DLD1 (cell line): ENCODE results near the gene ADAMTS4.

ENCODE experiments used
- in situ Hi-C: cut with HindIII; loops from 2 replicates; pipeline ENCODE4 v1.10.0; 2017; ENCODE audit warnings: low sequenced_read_pairs

ADAMTS4 gene

DNA sequence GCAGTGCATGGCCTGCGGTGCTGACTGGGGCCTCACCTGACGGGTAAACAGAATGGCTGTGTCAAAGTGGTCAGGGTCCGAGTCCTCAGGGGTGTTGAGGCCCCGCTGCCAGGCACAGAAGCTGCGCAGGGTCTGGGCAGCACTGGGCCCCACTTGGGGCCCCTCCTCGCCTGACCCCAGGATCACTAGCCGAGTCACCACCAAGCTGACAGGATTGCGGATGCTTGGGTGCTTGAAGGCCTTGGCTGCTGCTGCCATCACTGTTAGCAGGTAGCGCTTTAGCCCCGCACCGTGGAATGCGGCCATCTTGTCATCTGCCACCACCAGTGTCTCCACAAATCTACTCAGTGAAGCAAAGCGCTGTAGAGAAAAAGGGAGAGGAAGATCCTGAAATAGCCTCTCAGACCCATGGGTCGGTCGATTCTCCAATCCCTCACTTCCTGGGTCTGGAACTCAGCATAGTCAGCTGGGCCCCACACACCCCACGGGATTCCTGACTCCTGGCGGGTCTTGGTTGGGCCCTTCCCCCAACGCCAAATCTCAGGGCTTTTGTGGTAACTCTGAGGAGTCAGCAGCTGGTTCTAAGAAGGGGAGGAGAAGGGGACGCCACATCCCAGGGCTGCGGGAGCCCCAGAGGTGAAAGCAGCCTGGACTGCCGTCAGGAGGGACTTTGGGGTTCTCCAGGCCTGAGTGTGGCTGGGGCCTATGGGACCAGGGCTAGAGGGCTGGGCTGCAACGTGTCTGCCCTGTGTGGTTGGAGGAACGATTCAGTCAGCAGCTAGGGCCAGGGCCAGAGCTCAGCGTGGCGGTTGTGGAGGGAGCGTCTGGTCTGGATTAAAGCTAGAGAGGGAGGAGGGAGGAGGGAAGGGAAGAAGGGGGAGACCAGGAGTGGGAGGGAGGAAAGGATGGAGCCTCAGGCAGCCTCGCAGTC lies 2.1 kb downstream of the ADAMTS4 start:
- in situ Hi-C loops = no loop called here

DNA sequence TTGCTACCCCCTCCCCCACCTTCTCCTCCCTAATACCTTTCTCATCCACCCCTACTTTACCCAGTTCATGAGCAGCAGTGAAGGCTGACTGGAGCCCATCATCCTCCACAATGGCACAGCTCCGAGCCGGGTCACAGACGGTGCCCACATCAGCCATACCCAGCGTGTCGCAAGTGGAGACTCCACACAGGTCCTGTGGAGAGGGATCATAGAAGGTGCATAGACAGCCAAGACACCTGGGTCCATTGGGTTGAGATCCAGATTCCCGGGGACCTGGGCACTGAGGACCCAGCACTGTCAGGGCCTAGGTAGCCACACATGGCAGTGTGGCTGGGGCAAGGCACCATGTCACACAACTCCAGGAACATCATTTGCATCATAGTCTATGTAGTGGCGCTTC lies 2.7 kb downstream of the ADAMTS4 start:
- in situ Hi-C loops = no loop called here

DNA sequence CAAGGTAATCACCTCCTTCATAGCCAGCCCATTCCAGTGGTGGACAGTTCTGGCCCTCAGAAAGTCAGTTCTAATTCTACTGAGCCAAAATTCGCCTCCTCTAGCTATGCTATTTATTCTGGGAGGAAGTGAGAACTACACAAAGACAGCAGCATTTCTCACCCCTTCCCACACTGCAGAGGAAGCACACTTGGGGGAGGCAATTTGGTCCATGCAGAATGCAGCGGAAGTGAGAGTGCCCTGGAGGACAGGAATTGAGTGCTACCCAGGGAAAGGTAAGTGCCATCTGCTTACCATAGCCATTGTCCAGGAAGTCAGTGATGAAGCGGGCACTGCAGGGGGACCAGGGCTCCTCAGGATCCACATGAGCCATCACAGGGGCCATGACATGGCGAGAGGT lies 3.7 kb downstream of the ADAMTS4 start:
- in situ Hi-C loops = no loop called here

DNA sequence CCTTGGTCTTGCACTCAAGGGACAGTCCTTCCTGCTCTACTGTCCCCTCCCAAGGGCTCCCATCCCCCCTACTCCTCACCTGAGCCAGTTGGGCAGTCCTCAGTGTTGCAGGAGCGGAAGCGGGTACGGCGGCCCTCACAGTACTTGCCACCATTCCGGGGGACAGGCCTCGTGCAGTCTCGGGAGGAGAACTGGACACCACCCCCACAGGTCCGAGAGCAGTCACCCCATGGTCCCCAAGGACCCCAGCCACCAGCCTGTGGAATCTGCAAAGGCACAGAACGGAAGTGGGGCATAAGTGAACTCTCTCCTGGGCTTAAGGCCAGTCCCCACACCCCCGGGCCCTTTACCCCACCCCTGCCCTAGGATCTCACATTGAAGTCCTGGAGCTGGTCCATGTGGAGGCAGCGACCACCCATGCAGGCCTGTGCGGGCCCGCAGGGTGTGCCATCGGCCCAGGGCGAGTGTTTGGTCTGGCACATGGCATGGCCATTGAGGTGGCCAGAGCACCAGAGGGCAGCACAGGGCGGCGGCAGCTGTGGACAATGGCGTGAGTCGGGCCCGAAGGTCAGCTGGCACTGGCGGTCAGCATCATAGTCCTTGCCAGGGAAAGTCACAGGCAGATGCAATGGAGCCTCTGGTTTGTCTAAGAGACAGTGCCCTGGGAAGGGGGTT lies 5.2 kb downstream of the ADAMTS4 start:
- in situ Hi-C loops = no loop called here

DNA sequence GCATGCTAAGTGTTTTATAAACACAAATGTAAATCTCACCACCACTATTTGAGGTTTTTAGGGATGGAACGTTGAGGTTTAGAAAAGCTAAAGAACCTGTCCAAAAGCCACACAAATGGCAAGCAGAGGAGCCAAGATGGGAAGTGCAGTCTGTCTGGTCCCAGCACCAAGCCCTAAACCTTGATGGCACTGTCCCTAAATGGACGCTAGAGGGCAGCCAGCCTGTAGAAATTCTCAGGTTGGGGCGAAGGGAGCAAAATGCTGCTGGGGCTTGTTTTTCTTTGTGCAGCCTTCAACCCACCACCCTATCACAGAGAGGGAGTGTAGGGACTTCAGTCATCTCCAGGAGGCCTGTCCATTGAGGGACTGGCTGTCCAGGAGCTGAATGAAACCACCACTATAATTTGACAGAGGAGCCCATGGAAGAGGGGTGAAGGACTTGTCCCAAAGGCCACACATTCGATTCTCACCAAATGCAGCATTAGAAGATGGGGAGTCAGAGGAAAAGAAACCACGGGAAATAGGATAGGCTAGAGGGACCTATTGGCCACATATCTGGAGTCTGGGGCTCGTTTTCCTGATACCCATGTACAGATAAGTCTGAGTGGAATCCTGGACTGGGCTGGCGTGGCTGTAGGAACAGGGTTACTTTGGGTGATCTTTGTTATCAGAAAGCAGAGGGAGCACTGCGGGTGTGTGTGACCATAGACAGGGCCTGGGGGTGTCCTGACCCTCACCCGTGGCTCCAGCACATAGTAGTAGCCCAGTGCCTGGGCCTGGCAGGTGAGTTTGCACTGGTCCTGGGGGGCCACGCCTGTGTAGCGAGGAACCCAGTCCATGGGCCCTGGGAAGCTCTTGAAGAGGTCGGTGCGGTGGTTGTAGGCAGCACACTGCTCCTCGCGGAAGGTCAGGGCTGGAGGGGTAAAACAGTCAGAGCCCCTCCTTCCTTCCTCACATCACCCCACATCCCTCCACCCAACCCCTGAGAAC lies 6.1 kb downstream of the ADAMTS4 start:
- in situ Hi-C loops = no loop called here

DNA sequence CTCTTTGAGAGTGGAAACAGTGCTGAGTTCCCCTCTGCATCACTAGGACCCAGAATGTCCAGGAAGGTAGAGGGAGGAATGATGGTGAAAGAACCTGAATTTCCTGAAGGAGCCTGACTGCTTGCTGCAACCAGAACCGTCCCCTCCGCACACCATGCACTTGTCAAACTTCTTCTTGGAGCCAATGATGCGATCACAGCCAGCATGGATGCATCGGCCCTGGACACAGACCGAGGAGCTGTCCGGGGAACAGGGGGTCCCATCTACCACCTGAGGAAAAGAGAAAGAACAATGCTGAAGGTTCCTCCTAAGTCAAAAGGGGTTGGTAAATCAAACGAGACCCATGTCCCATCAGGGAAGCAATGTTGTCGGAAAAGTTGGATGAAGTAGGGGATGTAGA lies 6.9 kb downstream of the ADAMTS4 start:
- in situ Hi-C loops = no loop called here

DNA sequence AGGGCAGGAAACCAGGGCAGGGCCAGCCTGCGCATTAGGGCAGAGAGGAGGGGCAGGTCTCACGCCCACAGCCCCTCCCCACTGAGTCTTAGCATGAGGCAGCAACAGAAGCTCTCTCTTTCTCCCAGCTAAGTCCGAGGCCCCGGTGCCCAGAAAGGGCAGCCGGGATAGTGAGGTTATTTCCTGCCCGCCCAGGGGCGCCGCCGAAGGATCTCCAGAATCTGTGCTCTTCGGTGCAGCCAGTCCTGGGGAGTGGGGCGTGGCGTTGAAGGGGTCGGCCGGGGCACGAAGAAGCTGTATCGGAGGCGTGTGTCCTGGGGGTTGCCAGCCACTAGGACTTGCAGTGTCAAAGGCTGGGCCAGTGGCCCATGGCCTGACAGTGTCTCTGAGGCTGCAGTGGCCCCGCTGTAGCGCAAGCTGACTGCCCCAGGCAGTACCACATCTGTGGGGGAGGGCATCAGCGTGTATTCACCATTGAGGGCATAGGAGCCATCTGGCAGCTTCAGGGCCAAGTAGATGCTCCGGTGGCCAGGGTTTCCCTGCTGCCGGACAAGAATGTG lies 7.8 kb downstream of the ADAMTS4 start:
- in situ Hi-C loops = no loop called here

DNA sequence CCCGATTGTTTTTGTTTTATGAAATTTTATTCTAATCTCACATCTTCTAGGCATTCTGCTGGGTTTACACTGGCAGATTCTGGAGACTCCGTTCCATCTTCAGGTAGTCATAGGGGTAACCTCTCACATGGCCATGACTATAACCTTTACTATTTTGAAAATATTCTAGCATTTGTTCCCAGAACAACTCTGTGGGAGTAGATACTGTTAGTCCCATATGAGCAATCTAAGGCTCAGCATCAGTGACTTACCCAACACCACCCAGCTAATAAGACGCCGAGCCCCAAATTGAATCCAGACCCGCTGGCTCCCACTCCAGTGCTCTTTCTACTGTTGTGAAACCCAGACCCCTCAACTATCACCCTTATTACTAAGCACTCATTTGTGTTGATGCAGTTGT lies 9.8 kb downstream of the ADAMTS4 start:
- in situ Hi-C loops = no loop called here

DNA sequence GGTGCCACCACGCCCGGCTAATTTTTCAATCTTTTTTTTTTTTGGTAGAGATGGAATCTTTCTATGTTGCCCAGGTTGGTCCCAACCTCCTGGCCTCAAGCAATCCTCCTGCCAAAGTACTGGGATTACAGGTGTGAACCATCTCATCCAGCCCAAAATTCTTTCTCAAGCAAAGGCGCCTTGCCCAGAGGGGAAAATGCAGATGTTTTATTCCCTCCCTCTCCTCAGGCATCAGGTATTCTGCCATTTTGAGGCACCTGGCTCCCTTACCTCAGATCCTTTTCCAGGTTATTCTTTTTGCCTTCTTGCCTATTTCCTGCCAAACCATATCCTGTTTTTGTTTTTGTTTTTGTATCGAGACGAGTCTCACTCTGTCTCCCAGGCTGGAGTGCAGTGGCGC lies 10.5 kb downstream of the ADAMTS4 start:
- in situ Hi-C loops = no loop called here

DNA sequence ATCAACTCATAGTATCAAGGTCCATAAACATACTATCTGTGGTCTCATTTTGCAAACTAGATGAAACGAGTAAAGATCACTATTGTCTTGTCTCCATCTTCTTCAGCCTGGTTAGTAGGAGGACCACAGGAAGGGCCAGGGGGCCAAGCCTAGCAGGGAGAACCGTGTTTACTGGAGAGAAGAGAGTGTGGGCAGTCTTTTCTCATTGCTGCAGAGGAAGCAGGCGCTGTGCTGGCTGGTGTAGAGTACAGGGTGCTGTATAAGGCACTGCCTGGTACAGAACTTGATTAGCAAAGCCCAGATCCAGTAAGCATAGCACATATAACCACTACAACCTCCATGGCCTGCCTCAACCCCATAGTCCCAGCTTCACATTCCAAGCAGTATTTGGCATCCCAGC lies 11.5 kb downstream of the ADAMTS4 start:
- in situ Hi-C loops = no loop called here

DNA sequence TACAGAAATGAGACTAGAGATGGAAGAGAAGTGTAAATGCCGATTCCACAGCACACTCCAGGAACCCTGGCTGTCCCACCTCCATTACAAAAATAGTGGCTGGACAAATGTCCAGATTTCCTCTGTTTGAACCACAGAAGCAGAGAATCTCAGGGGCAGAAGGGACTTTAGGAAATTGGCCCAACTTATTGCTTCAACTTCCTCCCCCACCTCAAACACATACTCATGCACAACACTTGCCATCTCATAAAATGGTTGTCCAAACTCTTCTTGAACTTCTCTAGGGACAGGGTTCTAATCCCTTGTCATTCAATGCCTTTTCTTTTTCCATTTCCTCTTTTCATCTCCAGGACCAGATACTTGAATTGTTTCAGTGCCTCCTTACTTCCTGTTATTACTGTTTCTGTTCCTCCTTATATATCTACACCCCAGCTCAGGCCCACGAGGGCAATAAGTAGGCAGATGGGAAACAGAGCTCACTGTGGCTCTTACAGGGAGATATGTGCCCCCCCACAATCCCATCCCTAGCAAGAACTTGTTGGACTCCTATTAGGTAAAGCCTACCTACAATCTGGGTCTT lies 13.0 kb downstream of the ADAMTS4 start:
- in situ Hi-C loops = no loop called here

DNA sequence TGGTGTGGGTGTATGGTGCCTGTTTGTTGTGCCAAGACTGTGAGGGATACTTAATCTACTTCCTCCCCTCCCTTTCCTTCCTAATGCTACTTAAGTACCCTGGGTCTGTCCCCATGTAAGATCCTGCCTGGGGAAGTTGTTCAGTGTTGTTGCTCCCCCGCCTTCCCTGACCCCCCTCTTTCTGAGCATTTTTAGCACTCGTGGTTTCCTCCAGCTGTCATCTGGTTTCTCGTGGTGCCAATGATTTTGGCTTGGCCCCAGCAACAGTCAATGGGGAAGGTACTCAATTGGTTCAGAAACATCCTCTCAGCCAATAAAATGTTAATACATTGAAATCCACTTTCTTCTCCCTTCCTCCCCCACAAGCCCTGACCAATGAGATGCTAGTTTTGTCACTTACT lies 13.6 kb downstream of the ADAMTS4 start:
- in situ Hi-C loops = no loop called here

DNA sequence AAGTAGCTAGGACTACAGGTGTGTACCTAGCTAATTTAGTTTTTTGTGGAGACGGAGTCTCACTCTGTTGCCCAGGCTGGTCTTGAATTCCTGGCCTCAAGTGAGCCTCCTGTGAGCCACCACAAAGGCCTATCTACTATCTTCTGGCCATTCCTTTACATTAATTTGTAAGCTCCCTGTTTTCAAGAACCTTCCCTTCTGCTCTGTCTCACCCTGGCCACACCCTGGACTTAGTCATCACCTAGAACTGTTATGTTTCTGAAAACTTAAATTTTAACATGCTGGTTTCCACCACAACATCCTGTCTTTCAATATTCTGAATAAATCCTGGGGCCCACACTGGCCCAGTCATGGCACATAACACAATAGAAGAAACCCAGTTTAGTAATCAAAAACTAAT lies 16.6 kb downstream of the ADAMTS4 start:
- in situ Hi-C loops = no loop called here

DNA sequence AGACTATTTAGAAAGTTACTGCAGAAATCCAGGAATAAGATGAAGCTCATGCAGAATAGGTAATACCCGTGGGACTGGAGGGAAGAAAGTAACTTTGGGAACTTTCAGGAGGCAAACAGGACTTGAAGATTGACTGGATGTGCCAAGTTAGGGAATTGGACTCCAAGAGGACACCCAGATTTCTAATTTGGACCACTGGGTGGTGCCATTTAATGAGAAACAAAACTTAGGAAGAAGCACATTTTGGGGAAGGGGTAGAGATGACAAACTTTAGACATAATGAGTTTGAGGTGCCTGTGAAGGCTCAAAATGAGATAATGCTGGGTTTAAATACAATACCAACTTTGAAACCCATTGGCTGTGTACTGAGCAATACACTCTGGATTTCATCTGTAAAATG lies 18.2 kb downstream of the ADAMTS4 start:
- in situ Hi-C loops = no loop called here

DNA sequence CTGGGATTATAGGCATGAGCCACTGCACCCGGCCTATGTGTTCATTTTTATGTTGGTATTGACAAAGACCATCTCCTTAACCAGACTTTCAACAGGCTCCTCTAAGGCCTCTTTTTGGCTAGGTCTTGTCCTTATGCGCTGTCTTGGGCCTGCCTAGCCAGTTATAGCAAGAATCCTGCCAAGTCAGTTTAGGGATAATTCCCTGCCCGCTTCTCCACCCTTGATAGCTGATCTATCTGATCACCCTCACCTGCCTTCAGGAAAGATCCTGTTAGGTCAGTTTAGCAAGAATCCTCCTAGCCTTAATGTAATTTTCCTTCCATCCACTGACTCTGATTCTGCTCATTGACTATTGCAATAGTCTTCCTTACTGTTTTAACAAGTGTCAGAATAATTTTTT lies 19.2 kb downstream of the ADAMTS4 start:
- in situ Hi-C loops = no loop called here

DNA sequence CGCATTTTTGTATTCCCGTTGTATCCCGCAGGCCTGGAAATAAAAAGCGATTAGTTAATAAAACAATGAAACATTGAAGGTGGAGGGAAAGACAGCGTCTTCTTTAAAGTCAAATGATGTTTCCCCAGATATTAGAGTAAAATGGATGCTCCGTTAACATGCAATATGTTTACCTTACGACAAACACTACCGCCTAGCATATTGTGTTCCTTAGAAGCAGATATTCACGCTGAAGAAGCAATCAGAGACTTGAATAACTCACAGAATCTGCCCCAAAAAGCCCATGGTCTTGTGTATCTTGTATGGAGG lies 21.0 kb downstream of the ADAMTS4 start:
- in situ Hi-C loops = no loop called here

DNA sequence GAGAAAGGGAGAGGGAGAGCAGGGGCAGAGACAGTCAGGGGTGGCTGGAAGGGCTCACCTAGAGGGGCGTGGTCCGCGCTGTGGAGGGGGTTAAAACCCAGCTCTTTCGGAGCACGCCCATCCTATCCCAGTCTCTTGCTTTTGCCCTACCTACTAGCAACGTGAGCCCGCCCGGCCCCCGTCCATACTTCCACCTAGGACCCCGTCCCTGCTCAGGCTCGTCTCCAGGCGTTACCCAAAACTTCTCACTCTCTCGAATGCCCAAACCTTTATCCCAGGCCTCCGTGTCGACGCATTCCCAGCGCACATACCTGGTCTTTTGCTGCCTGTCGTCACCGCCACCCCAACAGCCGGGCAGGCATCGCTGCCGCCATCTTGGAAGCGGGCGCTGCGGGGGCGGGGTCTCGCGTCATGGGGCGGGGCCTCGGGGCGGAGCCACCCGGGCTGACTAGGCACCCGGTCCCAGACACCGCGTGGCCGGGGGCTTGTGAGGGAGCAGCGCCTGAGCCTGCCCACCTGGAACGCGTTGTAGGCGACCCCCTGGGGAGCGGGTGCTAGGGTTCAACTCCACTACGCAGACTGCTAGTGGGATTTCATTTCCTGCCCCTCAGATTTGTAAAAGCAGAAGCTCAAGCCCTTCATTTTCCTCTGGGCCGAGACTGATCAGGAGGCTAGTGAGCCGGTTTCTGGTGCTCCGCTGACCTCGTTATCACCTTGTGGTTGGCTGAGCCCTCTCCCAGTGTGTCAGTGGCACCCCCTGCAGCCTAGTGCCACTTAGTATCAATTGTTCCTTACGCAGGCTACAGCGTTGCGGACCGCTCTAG lies 21.5 kb downstream of the ADAMTS4 start, which contains the start of gene B4GALT3:
TSS of gene B4GALT3 (minus strand) at position 396 of the 824 bp plus-strand sequence. CDS start 1,447 bp downstream, outside the sequence.
- in situ Hi-C loops = no loop called here

DNA sequence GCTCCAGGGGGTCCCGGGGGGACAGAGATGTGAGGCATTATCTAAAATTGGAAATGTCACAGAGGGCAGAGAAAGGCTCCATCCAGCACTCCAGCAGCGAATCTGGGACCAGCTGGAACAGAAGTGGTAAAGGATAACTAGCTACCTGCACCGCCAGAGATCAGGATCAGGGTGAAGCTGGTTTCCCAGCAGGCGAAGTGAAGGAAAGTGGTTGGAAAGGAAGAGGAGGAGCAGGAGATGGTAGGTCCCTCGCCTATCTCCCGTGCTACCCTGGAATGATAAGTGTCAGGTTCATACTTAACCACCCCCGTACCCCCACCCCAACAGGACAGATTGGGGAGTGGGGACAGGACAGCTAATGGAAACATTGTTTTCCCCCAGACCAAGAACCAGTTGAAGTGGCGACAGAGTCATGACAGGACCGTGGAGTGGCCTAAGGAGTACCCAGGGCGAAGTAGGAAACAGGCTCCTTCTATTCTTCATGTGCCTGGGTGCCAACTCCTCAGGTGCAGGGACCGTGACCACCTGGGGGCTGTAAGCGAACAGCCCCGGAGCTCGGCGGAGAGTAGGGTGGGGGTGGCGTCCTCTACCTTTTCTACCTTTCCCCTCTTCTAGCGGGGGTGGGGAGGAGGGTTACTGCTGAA lies 22.3 kb downstream of the ADAMTS4 start:
- in situ Hi-C loops = no loop called here

DNA sequence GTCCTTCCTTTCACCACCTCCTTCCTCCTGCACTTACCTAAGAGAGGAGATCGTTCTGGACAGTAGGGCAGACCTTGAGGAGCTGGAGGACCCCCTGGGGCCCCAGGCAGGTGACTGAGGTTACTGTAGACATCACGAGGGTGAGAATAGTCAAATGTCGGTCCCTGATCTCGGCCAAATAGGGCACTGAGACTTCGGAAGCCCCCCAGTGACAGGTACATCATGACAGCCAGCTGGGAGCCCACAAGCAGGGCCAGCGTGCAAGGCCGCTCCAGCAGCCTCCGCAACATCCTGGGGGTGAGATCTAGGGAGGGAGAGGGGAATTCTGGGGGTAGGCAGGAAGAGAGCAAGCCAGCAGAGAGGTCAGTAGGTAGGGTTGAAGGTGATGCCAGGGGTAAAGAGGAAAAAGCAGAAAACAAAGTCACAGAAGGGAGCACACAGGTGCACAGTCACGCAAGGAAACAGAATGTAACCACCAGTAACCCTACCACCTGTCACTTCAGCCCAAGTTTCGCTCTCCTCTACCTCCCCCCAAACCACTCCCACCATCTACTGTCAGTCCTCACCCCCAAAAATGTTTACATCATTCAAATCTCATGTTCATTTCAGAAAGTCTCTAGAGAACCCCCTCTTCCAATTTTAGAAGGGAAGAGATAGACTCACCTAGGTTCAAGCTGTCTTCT lies 22.9 kb downstream of the ADAMTS4 start:
- in situ Hi-C loops = no loop called here
